HAP-1 (cell line): ENCODE results near the gene ARFRP1.

Source experiments
- DNase-seq, 2 experiments: peaks; one replicate each; pipeline ENCODE4 v3.0.0-alpha.2; 2016 to 2020; ENCODE audit warnings: low spot score in 2 of 2
- H3K27me3 ChIP-seq: fragments of 250-450 bp; sonication (Bioruptor Pico); 2 replicates; pipeline ENCODE4 v1.5.1; 2020; ENCODE audit warnings: low read depth, mild to moderate bottlenecking, moderate library complexity
- H3K36me3 ChIP-seq: fragments of 250-450 bp; sonication (Bioruptor Pico); replicated peaks from 2 replicates; pipeline ENCODE4 v1.5.1; 2020; ENCODE audit warnings: mild to moderate bottlenecking
- H3K4me1 ChIP-seq: fragments of 250-450 bp; sonication (Bioruptor Pico); 2 replicates; pipeline ENCODE4 v1.5.1; 2020; ENCODE audit warnings: mild to moderate bottlenecking
- H3K4me3 ChIP-seq: fragments of 250-450 bp; sonication (Bioruptor Pico); 2 replicates; pipeline ENCODE4 v1.5.1; 2020; ENCODE audit warnings: mild to moderate bottlenecking, moderate library complexity
- H3K9me3 ChIP-seq: fragments of 250-450 bp; sonication (Bioruptor Pico); 2 replicates; pipeline ENCODE4 v1.5.1; 2020; ENCODE audit warnings: mild to moderate bottlenecking, moderate library complexity
- in situ Hi-C: fragments of 300-500 bp; cut with MboI; formaldehyde crosslinking; loops from 3 replicates; pipeline ENCODE4 v1.14.3; 2020; ENCODE audit warnings: low sequenced_read_pairs, inconsistent platforms, mixed read lengths

Gene ARFRP1

DNA sequence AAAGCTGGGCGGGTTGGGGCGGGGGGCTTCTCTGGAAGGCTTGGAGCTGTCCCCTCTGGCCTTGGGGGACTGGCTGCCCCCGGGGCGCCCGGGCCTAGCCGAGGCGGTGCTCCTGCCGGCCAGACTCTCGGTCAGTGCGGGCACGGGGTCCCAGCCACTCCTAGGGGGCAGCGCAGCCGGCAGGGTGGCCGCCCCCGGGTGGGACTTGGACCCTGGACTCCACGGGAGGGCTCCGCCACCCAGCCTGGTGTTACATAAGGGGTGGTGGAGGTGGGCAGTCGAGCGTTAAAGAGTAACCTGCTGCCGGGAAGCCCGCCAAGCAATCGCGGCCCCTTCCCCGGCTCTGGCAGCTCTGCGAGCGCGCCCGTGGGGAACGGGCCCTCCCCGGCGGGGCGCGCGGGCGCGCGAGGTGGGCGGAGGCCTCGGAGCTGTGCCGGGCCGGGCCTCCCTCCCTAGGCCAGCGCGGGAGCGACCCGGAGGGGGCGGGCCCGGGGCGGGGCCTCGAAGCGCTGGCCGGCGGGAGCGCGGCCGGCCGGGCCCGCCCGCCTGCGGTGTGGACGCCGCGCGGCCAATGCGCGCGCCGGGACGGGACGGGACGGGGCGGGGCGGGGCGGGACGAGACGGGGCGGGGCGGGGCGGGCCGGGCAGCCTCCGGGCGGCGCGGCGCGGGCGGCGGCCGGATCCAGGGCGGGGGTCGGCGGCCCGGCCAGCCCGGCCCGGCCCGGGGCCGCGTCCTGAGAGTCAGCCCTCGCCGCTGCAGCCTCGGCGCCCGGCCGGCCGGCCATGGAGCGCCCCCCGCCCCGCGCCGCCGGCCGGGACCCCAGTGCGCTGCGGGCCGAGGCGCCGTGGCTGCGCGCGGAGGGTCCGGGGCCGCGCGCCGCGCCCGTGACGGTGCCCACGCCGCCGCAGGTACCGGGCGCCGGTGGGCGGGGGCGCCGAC, 31.6 kb upstream of the ARFRP1 start, which contains the start of gene SLC2A4RG:
SLC2A4RG (plus strand) TSS at position 647 of the 940 bp plus-strand sequence; CDS start at position 784, 137 bp downstream.
- in situ Hi-C loops, result no loop called here
- Histone ChIP-seq H3K27me3 (no peaks in the 10 kb centered on the region), H3K4me1 (peaks cover 9% of the 10 kb centered on the region), H3K36me3 (peaks cover 30% of the 10 kb centered on the region), H3K9me3 (no peaks in the 10 kb centered on the region), H3K4me3 (peak within 1 kb of the TSS; percentile 67)
- peak; percentile 69 to 80 for DNase-seq

DNA sequence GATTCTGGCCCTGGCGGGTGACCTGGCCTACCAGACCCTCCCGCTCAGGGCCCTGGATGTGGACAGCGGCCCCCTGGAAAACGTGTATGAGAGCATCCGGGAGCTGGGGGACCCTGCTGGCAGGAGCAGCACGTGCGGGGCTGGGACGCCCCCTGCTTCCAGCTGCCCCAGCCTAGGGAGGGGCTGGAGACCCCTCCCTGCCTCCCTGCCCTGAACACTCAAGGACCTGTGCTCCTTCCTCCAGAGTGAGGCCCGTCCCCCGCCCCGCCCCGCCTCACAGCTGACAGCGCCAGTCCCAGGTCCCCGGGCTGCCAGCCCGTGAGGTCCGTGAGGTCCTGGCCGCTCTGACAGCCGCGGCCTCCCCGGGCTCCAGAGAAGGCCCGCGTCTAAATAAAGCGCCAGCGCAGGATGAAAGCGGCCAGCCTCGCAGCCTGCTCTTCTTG, 30.9 kb upstream of the ARFRP1 start:
- Histone ChIP-seq H3K36me3 (peaks cover 29% of the 10 kb centered on the region), H3K27me3 (no peaks in the 10 kb centered on the region), H3K9me3 (no peaks in the 10 kb centered on the region), H3K4me1 (peaks cover 9% of the 10 kb centered on the region), H3K4me3 (no peak overlapping the region)
- in situ Hi-C loops, result no loop called here
- no peak for DNase-seq

DNA sequence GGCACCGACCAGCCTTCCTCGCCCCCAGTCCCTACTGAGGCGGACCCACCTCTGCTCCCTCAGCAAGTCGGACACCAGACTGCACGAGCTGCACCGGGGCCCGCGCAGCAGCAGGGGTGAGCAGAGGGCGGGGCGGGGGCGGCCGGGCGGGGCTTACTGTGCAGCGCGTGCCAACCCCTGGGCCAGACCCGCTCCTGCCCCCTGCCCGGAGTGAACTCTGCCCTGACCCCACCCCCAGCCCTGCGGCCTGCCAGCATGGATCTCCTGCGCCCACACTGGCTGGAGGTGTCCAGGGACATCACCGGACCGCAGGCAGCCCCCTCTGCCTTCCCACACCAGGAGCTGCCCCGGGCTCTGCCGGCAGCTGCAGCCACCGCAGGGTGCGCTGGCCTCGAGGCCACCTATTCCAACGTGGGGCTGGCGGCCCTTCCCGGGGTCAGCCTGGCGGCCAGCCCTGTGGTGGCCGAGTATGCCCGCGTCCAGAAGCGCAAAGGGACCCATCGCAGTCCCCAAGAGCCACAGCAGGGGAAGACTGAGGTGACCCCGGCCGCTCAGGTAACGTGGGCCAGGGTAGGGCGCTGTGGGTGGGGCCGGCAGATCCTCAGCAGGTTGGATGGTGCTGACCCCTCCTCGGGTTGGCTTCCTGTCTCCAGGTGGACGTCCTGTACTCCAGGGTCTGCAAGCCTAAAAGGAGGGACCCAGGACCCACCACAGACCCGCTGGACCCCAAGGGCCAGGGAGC, 30.3 kb upstream of the ARFRP1 start:
- Histone ChIP-seq H3K27me3 (no peaks in the 10 kb centered on the region), H3K4me1 (peaks cover 9% of the 10 kb centered on the region), H3K36me3 (peaks cover 29% of the 10 kb centered on the region), H3K9me3 (no peaks in the 10 kb centered on the region), H3K4me3 (no peak overlapping the region)
- no peak for DNase-seq
- in situ Hi-C loops, result no loop called here

DNA sequence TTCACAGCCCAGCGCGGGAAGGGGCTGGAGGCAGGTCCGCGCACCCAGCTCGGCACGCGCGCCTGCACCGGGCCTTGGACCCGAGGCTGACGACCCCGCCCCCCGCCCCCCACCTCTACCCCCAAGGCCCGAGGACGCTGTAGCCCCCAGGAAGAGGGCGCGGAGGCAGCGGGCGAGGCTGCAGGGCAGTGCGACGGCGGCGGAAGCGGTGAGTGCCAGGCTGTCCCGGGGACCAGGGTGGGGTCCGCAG, 29.8 kb upstream of the ARFRP1 start:
- H3K9me3 ChIP-seq, result no peaks in the 10 kb centered on the region
- no peak overlapping the region for H3K4me3 ChIP-seq
- peaks cover 9% of the 10 kb centered on the region for H3K4me1 ChIP-seq
- in situ Hi-C loops, result no loop called here
- DNase-seq, result no peak
- H3K36me3 ChIP-seq, result peaks cover 28% of the 10 kb centered on the region
- no peaks in the 10 kb centered on the region for H3K27me3 ChIP-seq

DNA sequence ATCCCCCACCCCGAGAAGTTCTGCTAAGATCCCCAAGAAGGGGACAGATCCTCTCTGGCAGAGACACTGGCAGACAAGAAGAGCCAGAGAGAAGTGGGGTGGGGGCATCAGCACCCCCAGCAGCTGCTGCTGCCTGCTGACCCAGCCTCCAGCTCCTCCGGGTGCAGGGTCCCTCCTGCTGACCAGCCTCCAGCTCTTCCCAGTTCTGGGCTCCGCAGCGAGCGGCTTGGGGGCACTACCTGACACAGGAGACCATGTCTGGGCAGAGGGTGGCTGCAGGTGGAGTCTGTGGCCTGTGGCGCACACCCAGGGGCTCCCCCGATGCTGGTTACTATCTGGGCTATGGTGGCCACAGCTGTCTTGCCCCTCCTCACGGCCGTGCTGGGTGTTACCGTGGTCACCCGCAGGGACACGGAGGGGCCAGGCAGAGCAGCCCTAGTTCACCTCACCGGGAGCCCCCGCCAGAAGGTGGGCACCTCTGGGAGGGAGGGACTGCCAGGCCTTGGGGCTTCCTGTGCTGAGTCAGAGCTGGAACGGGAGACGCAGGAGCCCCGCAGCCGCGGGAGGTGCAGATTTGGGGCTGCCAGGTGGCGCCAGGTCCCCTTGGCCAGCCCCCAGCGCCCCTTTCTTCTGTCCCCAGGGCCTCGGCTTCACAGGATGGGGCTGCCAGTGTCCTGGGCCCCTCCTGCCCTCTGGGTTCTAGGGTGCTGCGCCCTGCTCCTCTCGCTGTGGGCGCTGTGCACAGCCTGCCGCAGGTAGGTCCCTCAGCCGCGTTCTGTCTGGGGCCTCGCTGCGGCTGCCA, 29.3 kb upstream of the ARFRP1 start:
- Histone ChIP-seq H3K36me3 (peaks cover 23% of the 10 kb centered on the region), H3K4me1 (peaks cover 9% of the 10 kb centered on the region), H3K4me3 (no peak overlapping the region), H3K9me3 (no peaks in the 10 kb centered on the region), H3K27me3 (no peaks in the 10 kb centered on the region)
- no peak for DNase-seq
- in situ Hi-C loops, result no loop called here

DNA sequence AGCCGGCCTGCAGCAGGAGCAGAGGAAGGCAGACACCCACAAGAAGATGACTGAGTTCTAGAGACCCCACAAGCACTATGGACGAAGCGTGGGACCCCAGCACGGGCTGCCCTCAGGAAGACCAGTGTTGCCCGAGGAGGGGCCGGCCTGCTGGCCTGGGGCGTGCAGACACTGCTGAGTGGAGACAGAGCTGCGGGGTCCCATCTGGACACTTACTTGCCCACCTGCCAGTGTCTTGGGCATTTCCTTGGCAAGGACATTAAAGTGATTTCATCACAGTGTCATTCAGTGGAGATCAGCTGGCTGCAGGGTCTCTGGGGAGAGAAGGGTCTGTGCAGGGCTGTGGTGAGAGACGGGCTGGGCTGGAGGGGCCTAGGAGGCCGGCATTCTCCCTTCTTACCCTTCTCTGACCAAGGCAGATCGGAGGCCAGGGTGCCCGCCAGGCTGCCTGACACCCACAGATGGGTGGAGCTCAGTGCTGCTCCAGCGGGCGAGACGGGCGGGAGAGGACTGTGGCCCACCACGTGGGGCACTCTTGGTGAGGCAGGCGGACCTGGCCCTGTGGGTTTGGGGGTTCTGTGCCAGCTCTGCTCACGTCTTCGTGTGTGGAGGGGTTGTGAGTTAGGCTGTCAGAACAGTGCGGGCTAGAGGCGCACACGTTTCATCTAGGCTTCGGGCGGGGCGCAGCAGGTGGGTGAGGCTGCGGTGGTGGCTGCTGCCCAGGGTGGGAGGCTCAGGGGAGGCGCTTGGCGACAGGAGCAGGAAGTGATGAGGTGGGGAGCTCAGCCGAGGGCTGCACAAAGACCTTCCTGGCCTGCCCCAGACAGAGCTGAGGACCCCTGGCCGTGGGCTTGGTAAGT, 28.3 kb upstream of the ARFRP1 start, which contains the start of gene LIME1:
LIME1 (plus strand) TSS at position 806 of the 860 bp plus-strand sequence. CDS start 886 bp downstream, outside the sequence.
- no peak for DNase-seq
- in situ Hi-C loops, result no loop called here
- no peaks in the 10 kb centered on the region for H3K9me3 ChIP-seq
- H3K27me3 ChIP-seq, result no peaks in the 10 kb centered on the region
- peaks cover 13% of the 10 kb centered on the region for H3K36me3 ChIP-seq
- no peak within 1 kb of the TSS for H3K4me3 ChIP-seq
- H3K4me1 ChIP-seq, result peaks cover 3% of the 10 kb centered on the region

DNA sequence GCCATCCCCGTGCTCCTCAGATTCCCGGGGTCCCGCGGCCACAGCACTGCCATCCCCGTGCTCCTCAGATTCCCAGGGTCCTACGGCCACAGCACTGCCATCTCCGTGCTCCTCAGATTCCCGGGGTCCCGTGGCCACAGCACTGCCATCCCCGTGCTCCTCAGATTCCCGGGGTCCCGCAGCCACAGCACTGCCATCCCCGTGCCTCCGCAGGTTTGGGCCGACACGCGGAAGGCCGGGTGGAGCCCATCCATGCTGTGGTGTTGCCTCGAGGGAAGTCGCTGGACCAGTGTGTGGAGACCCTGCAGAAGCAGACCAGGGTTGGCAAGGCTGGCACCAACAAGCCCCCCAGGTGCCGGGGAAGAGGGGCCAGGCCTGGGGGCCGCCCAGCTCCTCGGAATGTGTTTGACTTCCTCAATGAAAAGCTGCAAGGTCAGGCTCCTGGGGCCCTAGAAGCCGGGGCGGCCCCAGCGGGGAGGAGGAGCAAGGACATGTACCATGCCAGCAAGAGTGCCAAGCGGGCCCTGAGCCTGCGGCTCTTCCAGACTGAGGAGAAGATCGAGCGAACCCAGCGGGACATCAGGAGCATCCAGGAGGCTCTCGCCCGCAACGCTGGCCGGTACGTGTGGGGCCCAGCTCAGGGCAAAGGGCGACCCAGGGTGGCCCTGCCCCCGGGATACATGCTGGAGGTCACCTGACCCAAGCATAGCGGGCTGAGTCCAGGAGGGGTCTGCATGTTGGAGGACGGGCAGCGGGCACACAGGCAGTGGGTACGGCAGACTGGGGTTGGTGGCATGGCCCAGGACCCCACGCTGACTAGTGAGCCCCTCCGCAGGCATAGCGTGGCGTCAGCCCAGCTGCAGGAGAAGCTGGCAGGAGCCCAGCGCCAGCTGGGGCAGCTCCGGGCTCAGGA, 27.4 kb upstream of the ARFRP1 start:
- H3K9me3 ChIP-seq, result no peaks in the 10 kb centered on the region
- peaks cover 9% of the 10 kb centered on the region for H3K36me3 ChIP-seq
- H3K4me3 ChIP-seq, result no peak overlapping the region
- H3K27me3 ChIP-seq, result no peaks in the 10 kb centered on the region
- peaks cover 2% of the 10 kb centered on the region; the same call in 1 of the 2 replicates for H3K4me1 ChIP-seq
- in situ Hi-C loops, result no loop called here
- no peak for DNase-seq

DNA sequence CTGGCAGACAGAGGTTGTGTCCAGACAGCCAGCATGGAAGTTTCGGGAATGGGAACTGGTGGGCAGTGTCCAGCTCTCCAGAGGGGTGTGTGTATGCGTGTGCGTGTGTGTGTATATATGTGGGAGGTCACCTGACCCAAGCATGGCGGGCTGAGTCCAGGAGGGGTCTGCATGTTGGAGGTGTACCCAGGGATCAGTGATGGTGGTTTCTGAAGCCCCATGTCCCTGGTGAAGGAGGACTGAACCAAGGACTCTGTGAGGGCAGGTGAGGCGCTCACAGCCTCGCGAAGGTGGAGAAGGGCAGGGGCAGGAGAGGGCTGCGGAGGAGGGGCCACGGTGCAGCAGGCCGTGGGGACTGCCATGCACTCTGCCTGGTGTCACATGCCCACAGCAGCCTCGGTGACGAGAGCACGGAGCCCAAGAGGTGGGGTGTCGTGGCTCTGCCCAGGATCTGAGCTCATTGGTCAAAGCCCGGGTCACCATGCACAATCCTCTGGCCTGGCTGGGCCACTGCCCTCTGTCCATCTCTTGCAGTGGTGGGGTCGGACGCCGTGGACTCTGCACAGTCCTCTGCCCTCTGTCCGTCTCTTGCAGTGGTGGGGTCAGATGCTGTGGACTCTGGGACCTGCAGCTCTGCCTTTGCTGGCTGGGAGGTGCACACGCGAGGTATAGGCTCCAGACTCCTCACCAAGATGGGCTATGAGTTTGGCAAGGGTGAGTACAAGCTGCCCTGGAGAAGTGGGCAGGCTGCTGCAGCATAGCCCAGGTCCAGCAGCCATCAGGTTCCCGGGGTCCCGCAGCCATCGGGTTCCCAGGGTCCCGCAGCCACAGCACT, 26.6 kb upstream of the ARFRP1 start:
- Histone ChIP-seq H3K36me3 (peaks cover 9% of the 10 kb centered on the region), H3K4me3 (no peak overlapping the region), H3K4me1 (peaks cover 2% of the 10 kb centered on the region; the same call in 1 of the 2 replicates), H3K9me3 (no peaks in the 10 kb centered on the region), H3K27me3 (no peaks in the 10 kb centered on the region)
- no peak for DNase-seq
- in situ Hi-C loops, result no loop called here

DNA sequence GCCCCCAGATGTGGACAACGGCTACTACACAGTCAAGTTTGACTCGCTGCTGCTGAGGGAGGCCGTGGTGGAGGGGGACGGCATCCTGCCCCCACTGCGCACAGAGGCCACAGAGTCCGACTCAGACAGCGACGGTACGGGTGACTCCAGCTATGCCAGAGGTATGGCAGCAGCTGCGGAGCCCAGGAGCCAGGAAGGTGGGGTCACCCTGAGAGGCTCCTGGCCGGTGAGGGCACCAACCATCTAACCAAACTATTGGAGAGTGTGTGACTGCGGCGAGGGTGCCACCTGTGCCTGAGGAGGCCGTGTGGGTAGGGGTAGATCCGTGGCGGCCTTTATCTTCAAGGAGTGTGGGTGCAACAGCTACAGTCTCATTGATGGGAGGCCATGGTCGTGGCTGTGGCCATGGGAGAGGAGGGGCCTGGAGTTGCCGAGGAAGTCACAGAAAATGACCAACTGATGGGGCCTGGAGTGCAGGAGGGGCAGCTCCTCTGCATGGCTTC, 25.9 kb upstream of the ARFRP1 start:
- Histone ChIP-seq H3K4me1 (no peaks in the 10 kb centered on the region), H3K27me3 (no peaks in the 10 kb centered on the region)

DNA sequence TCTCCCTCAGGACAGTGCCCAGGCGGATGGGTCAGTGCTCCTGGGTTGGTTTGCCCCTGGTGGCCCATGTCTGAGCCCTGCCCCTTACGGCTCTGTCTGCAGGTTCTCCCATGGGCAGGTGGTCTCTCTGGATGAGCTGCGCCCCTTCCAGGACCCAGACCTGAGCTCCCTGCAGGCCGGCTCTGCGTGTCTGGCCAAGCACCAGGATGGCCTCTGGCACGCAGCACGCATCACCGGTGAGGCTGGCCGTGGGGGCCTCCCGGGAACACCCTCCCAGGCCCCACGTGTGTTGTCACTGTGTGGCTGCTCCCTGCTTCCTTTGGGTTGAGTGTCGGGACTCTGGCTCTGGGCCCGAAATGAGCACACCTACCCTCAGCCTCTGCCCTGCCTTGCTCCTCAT, 25.3 kb upstream of the ARFRP1 start:
- DNase-seq, result no peak
- Histone ChIP-seq H3K4me3 (no peak overlapping the region), H3K4me1 (no peaks in the 10 kb centered on the region), H3K9me3 (no peaks in the 10 kb centered on the region), H3K27me3 (no peaks in the 10 kb centered on the region), H3K36me3 (peaks cover 9% of the 10 kb centered on the region)
- in situ Hi-C loops, result no loop called here

More for the DNA sequence above, 25.9 kb upstream of the ARFRP1 start:
- peaks cover 9% of the 10 kb centered on the region for H3K36me3 ChIP-seq
- in situ Hi-C loops, result no loop called here
- no peak overlapping the region for H3K4me3 ChIP-seq
- no peaks in the 10 kb centered on the region for H3K9me3 ChIP-seq
- DNase-seq, result no peak
